Left ventricle myocardium inferior (tissue), 1 donor: ENCODE results near the gene CCT6B. TPM values are rescaled to one million over a fixed set of nuclear protein-coding genes. Genes with fewer than 3 reads are reported as not detected.

Source experiments
- DNase-seq: peaks from one replicate; pipeline ENCODE4 v3.0.0-alpha.2; 2020
- H3K27ac ChIP-seq: fragments of 200-600 bp; replicated peaks from 2 replicates; pipeline ENCODE4 v1.8.0; 2021
- H3K27me3 ChIP-seq: fragments of 200-600 bp; 2 replicates; pipeline ENCODE4 v1.8.0; 2021; ENCODE audit warnings: low read depth
- H3K36me3 ChIP-seq: fragments of 200-600 bp; 2 replicates; pipeline ENCODE4 v1.8.0; 2021
- H3K4me1 ChIP-seq: fragments of 200-600 bp; 2 replicates; pipeline ENCODE4 v1.8.0; 2021
- H3K4me3 ChIP-seq: fragments of 200-600 bp; 2 replicates; pipeline ENCODE4 v1.8.0; 2021; ENCODE audit warnings: mild to moderate bottlenecking, moderate library complexity
- H3K9me3 ChIP-seq: fragments of 200-600 bp; replicated peaks from 2 replicates; pipeline ENCODE4 v1.8.0; 2021
- CTCF ChIP-seq: fragments of 200-600 bp; IDR thresholded peaks from 2 replicates; pipeline ENCODE4 v1.8.0; 2021; ENCODE audit warnings: antibody characterized with exemption, mild to moderate bottlenecking, borderline replicate concordance
- intact Hi-C: fragments of 100-400 bp; cut with micrococcal nuclease; formaldehyde crosslinking; loops from one replicate; pipeline ENCODE4 v1.11.0; 2022
- total RNA-seq: library from RNA; stranded (reverse); fragmentation: NEBNext Ultra II Directional; extraction: Animal tissue kit (Norgen Biotek cat#: 25700); gene quantifications from one replicate; pipeline ENCODE4 v1.2.1, GENCODE V29; 2021
- donor health status: DM: no; HTN: yes; CAD: no; lungs with severe emphysema.

Gene CCT6B
- total RNA-seq, 1 donor from 2014 or later: 2.6 TPM

DNA sequence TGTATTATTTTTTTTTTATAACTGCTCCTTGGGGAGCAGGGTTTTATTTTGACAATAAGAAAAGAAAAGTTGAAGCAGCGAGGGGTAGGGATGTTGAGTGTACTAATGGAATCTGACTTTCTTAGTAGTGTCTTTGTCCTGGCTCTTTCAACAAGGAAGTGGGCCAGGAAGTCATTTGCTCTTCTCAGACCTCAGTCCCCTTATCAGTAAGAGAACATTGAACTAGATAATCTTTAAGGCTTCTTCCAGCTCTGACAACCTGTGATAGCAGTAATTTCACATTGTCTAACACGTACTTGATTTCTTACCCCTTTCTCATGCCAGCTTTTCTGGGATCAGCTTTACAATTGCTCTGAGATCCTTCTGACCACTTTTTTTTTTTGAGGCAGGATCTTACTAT, 27.4 kb upstream of the CCT6B start:
- H3K27me3 ChIP-seq: no peaks in the 10 kb centered on the region
- no peak for DNase-seq
- TF ChIP-seq CTCF: no peak
- no peak overlapping the region for H3K4me3 ChIP-seq
- H3K9me3 ChIP-seq: no peaks in the 10 kb centered on the region
- intact Hi-C loops: no loop called here
- no peak overlapping the region for H3K27ac ChIP-seq
- H3K36me3 ChIP-seq: peaks cover 68% of the 10 kb centered on the region
- H3K4me1 ChIP-seq: peaks cover 16% of the 10 kb centered on the region

DNA sequence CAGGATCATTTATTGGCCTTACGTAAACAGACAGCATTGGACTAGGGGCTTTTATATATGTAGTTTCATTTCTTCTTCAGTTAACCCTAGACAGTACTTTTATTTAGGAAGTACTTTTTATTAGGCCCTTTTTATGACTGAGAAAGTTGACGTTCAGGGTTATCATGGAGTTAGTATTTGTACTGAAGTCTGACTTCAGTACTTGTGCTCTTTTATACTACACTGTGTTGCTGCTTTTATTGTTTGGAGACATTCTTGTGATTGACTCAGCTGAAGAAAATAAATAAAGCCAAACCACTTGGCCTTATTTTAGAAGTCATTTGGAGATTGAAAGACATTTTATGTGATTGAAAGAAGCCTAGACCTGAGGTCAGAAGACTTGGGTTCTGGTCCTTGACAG, 26.0 kb upstream of the CCT6B start:
- no peaks in the 10 kb centered on the region for H3K9me3 ChIP-seq
- no peak overlapping the region for H3K27ac ChIP-seq
- TF ChIP-seq CTCF: no peak
- no peak overlapping the region for H3K4me3 ChIP-seq
- H3K36me3 ChIP-seq: peaks cover 56% of the 10 kb centered on the region
- H3K4me1 ChIP-seq: peaks cover 30% of the 10 kb centered on the region
- intact Hi-C loops: no loop called here
- DNase-seq: no peak
- H3K27me3 ChIP-seq: no peaks in the 10 kb centered on the region

GRCh38 chr17:34981538-34982241, 20.4 kb upstream of the CCT6B start:
- intact Hi-C loops: no loop called here
- Histone ChIP-seq H3K36me3 (peaks cover 14% of the 10 kb centered on the region), H3K9me3 (no peaks in the 10 kb centered on the region), H3K4me1 (peaks cover 45% of the 10 kb centered on the region), H3K27ac (peak overlapping the region; percentile 99), H3K27me3 (no peaks in the 10 kb centered on the region), H3K4me3 (peak overlapping the region; percentile 99)
- TF ChIP-seq CTCF: no peak
- DNase-seq: no peak

DNA sequence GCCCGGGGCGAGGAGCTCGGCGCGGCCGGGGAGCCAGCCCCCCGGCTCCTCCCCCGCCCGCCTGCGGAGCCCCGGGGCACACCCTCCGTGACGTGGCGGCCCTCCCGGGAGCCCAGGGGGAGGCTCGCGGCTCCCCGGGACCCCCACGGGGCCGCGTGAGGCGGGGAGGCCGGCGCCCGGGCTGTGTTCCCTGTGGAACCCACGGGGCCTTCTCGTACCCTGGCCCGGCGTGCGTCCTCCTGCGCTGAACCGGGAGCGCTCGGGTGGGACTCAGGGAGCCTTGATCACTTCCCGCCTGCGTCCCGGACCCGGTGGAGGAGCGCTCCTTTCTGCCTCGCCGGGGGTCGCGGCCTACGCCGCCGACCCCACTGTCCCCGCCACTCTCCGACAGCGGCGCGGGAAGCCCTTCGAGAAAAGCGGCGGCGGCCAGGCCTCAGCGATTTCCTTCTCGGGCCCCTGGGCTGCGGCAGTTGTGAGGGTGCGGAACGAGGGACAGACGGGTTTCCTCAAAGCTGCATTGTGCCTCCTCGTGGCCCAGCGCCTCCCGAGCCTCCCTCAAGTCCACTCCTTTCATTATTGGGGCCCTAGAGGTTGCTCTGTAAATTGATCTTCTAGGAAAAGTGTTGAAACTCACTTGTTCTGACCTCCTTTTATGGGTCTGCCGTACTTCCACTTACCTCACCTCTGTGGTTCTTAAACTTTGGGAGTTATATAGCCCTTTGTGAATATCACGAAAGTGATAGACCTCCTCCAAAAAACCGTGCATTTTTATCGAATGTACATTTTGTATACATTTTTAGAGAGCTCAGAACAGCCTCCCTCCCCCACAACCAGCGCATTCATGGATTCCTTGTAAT, 19.6 kb upstream of the CCT6B start:
- intact Hi-C loops: no loop called here
- H3K4me1 ChIP-seq: peaks cover 45% of the 10 kb centered on the region
- no peaks in the 10 kb centered on the region for H3K9me3 ChIP-seq
- peak overlapping the region; percentile 99 for H3K4me3 ChIP-seq
- H3K27me3 ChIP-seq: no peaks in the 10 kb centered on the region
- H3K27ac ChIP-seq: peak overlapping the region; percentile 99
- peaks cover 6% of the 10 kb centered on the region for H3K36me3 ChIP-seq
- TF ChIP-seq CTCF: peak; percentile 55
- peak; percentile 76 for DNase-seq

- H3K27me3 ChIP-seq: no peaks in the 10 kb centered on the region
- H3K27ac ChIP-seq: peak within 1 kb of the TSS; percentile 99
- peaks cover 45% of the 10 kb centered on the region for H3K4me1 ChIP-seq
- peak within 1 kb of the TSS; percentile 99 for H3K4me3 ChIP-seq
- DNase-seq: peak; percentile 94
- intact Hi-C loops: no loop called here
- no peaks in the 10 kb centered on the region for H3K9me3 ChIP-seq
- peaks cover 5% of the 10 kb centered on the region for H3K36me3 ChIP-seq
- TF ChIP-seq CTCF: no peak
Observed at GRCh38 chr17:34980353-34980680, 19.1 kb upstream of the CCT6B start, which contains the start of gene LIG3. Gene LIG3 (plus strand): TSS chr17:34980512. CDS start chr17:34983006, 2,494 bp downstream.
